Left lung (tissue), 10 donors: ENCODE measurements around the gene ZNF442. TPM values are rescaled to one million over a fixed set of nuclear protein-coding genes. Genes with fewer than 3 reads are reported as not detected.
A peak's percentile ranks its signal among the peaks of the same experiment; 100 is the strongest.
"Not testable (repeated sequence)": the region's sequence is repeated elsewhere in the genome, so short reads cannot be mapped to it uniquely, and the experiment has no call there.

Source experiments
- ATAC-seq: fragments of 200-7000 bp; cut with Tn5 transposase; one replicate; pipeline ENCODE4 v1.9.1; 2020; ENCODE audit warnings: moderate library complexity
- DNase-seq, 4 donors: peaks; one replicate each; pipeline ENCODE4 v3.0.0-alpha.2; 2013 to 2020
- H3K27ac ChIP-seq, 2 donors: fragments of 200-600 bp; sonication (generic) in 1 of 2; one replicate each; pipeline versions ENCODE4 v1.5.0 to v1.8.0; 2020 to 2021
- H3K27me3 ChIP-seq, 2 donors: fragments of 200-600 bp; sonication (generic) in 1 of 2; one replicate each; pipeline versions ENCODE4 v1.5.0 to v1.8.0; 2020 to 2021
- H3K36me3 ChIP-seq, 2 donors: fragments of 200-600 bp; sonication (generic) in 1 of 2; one replicate each; pipeline versions ENCODE4 v1.5.0 to v1.8.0; 2020 to 2021
- H3K4me1 ChIP-seq, 2 donors: fragments of 200-600 bp; one replicate each; pipeline ENCODE4 v1.8.0; 2021
- H3K4me3 ChIP-seq, 2 donors: fragments of 200-600 bp; sonication (generic) in 1 of 2; one replicate each; pipeline versions ENCODE4 v1.5.0 to v1.8.0; 2020 to 2021; ENCODE audit warnings: mild to moderate bottlenecking in 1 of 2
- H3K9me3 ChIP-seq, 2 donors: fragments of 200-600 bp; sonication (generic) in 1 of 2; one replicate each; pipeline versions ENCODE4 v1.5.0 to v1.8.0; 2020 to 2021
- intact Hi-C, 2 donors: fragments of 100-400 bp; cut with DNase I; formaldehyde crosslinking; loops; one replicate each; pipeline versions ENCODE4 v1.11.2 to v1.14.2; 2022
- polyA plus RNA-seq, 6 donors: library from polyadenylated mRNA; unstranded; fragments of 120-200 nt; gene quantifications; one replicate each; pipeline ENCODE4 v1.2.1, GENCODE V29; 2013; ENCODE audit not compliant: insufficient read length in 6 of 6
- total RNA-seq, 2 donors: library from RNA; stranded (reverse); fragmentation: NEBNext Ultra II Directional; extraction: Animal tissue kit (Norgen Biotek cat#: 25700); gene quantifications; one replicate each; pipeline ENCODE4 v1.2.1, GENCODE V29; 2021
- TF ChIP-seq, protein P1 (sequence below), 2 donors: fragments of 200-600 bp; sonication (generic) in 1 of 2; IDR thresholded peaks; one replicate each; pipeline versions ENCODE4 v1.5.0 to v1.8.0; 2021; ENCODE audit warnings: antibody characterized with exemption in 2 of 2
- donor health status: DM: no; HTN: yes; CAD: no.
- donor health status: DM: no; HTN: no; CAD: no.

ZNF442 gene
- total and polyA plus RNA-seq, 8 donors, result 3.2 to 7.1 (median 5.4) TPM

DNA sequence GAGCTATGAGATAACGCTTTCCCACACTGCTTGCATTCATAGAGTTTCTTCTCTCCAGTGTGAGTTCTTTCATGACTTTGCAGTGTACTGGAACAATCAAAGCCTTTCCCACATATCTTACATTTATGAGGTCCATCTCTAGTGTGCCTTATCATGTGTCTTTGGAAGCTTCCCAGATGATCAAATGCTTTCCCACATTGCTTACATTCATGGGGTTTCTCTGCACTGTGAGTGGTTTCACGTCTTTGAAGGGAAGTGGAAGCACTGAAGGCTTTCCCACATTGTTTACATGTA lies 14.9 kb upstream of the ZNF442 start:
- TF ChIP-seq, protein P1, sequence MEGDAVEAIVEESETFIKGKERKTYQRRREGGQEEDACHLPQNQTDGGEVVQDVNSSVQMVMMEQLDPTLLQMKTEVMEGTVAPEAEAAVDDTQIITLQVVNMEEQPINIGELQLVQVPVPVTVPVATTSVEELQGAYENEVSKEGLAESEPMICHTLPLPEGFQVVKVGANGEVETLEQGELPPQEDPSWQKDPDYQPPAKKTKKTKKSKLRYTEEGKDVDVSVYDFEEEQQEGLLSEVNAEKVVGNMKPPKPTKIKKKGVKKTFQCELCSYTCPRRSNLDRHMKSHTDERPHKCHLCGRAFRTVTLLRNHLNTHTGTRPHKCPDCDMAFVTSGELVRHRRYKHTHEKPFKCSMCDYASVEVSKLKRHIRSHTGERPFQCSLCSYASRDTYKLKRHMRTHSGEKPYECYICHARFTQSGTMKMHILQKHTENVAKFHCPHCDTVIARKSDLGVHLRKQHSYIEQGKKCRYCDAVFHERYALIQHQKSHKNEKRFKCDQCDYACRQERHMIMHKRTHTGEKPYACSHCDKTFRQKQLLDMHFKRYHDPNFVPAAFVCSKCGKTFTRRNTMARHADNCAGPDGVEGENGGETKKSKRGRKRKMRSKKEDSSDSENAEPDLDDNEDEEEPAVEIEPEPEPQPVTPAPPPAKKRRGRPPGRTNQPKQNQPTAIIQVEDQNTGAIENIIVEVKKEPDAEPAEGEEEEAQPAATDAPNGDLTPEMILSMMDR (IDR thresholded peaks at IDR 0.05), result no peak
- no peak for DNase-seq
- H3K27me3 ChIP-seq, result no peaks in the 10 kb centered on the region
- H3K36me3 ChIP-seq, result peaks cover 0 to 41% of the 10 kb centered on the region in 2 donors
- intact Hi-C loops, result no loop called here
- H3K4me3 ChIP-seq, result no peak overlapping the region
- peaks cover 0 to 84% of the 10 kb centered on the region in 2 donors for H3K9me3 ChIP-seq
- ATAC-seq, result no peak
- H3K27ac ChIP-seq, result no peak overlapping the region
- H3K4me1 ChIP-seq, result no peaks in the 10 kb centered on the region

DNA sequence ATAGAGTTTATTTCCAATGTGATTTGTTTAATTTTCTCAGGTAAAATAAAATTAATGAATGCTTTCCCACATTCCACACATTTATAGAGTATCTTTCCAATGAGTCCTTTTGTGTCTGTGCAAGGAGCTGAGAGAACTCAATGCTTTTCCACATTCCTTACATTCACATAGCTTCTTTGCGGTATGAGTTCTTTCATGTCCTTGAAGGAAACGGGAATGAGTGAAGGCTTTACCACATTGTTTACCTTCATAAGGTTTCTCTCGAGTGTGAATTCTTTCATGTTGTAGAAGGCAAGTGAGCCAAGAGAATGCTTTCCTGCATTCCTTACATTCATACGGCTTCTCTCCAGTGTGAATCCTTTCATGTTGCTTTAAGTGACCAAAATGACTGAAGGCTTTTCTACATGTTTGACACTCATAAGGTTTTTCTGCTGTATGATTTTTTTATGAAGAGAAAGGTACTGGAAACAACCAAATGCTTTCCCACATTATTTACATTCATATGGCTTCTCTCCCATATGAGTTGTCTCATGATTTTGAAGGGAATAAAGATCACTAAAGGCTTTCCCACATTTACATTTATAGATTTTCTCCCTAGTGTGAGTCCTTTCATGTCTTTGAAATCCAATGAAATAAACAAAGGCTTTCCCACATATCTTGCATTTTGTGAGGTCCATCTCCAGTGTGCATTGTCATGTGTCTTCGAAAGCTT lies 14.4 kb upstream of the ZNF442 start:
- Histone ChIP-seq H3K4me3 (no peak overlapping the region), H3K9me3 (peaks cover 0 to 88% of the 10 kb centered on the region in 2 donors), H3K27ac (no peak overlapping the region), H3K27me3 (no peaks in the 10 kb centered on the region), H3K36me3 (peaks cover 0 to 41% of the 10 kb centered on the region in 2 donors), H3K4me1 (no peaks in the 10 kb centered on the region)
- ATAC-seq (no peak), DNase-seq (no peak)
- intact Hi-C loops, result no loop called here
- TF ChIP-seq, protein P1 (IDR thresholded peaks at IDR 0.05), result no peak

DNA sequence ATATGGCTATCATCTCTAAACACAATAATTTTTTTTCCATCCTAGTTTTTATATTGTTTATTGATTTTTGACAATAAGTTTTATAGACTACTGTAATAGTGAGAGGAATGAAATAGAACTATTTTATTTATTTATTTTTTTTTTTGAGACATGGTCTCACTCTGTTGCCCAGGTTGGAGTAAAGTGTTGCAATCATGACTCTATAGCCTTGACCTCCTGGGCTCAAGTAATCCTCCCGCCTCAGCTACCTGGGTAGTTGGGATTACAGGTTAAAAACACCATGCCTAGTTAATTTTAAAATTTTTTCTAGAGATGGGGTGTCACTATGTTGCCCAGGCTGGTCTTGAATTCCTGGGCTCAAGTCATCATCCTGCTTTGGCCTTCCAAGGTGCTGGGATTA lies 8.5 kb upstream of the ZNF442 start:
- intact Hi-C loops, result no loop called here
- DNase-seq (no peak), ATAC-seq (no peak)
- Histone ChIP-seq H3K4me1 (no peaks in the 10 kb centered on the region), H3K4me3 (no peak overlapping the region), H3K27ac (no peak overlapping the region), H3K9me3 (peaks cover 0 to 37% of the 10 kb centered on the region in 2 donors), H3K36me3 (no peaks in the 10 kb centered on the region), H3K27me3 (no peaks in the 10 kb centered on the region)
- TF ChIP-seq, protein P1 (IDR thresholded peaks at IDR 0.05), result no peak

DNA sequence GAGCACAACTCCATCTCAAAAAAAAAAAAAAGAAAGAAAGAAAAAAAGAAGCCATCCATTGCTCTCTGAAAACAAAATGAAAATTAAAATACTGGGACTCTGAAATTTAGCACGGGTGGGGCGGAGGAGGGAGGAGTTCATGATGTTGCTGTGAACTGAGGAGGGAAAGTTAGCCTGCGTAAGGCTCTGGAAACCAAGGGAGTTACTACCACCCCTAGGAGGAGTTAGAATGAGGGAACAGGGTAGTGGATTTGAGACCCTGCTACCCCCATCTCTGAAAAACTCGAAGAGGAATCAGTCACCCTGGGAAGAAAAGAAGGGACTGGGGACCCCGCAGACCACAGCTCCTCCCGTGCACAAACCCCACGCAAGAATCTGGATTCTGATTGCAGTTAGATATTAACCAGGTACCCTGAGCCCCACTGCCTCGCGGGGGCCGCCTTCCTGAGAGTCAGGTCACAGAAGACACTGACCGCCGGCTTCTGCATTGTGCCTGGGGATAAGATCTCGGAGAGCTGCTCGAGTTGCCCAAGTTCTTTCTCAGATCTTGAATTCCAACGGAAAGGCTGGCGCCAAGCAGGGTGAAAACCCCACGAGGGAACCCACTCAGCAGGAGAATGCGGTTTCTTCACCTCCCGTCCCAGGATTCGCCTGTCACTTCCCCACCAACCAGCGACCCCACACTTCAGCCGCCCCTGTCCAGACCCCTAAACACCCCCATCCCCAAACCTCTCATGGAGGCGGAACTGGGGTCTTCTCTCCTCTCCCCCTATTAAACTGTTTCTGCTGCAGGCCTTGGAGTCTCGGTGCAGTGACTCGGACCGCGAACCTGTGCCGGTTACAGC lies 870 bp downstream of the ZNF442 start:
- peak overlapping the region; percentile 74 to 83 for H3K4me3 ChIP-seq
- DNase-seq (peak in 3 of 4 donors; percentile 7 to 39 (median 21)), ATAC-seq (peak; percentile 8)
- H3K36me3 ChIP-seq, result no peaks in the 10 kb centered on the region
- peaks cover 0 to 20% of the 10 kb centered on the region in 2 donors for H3K4me1 ChIP-seq
- peak overlapping the region; percentile 84 to 94 for H3K27ac ChIP-seq
- H3K27me3 ChIP-seq, result no peaks in the 10 kb centered on the region
- TF ChIP-seq, protein P1 (IDR thresholded peaks at IDR 0.05), result no peak
- intact Hi-C loops, result no loop called here
- H3K9me3 ChIP-seq, result no peaks in the 10 kb centered on the region

DNA sequence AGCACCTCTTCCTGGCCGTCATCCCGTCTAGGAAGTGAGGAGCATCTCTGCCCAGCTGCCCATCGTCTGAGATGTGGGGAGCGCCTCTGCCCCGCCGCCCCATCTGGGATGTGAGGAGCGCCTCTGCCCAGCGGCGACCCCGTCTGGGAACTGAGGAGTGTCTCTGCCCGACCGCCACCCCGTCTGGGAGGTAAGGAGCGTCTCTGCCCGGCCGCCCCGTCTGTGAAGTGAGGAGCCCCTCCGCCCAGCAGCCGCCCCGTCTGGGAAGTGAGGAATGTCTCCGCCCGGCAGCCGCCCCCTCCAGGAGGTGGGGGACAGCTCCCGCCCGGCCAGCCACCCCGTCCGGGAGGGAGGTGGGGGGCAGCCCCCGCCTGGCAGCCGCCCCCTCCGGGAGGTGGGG lies 3.2 kb downstream of the ZNF442 start:
- H3K4me3 ChIP-seq, ATAC-seq, H3K27me3 ChIP-seq, intact Hi-C loops, H3K27ac ChIP-seq, H3K9me3 ChIP-seq, DNase-seq, H3K36me3 ChIP-seq: not testable (repeated sequence)
- H3K4me1 ChIP-seq, result peaks cover 0 to 20% of the 10 kb centered on the region in 2 donors
